ENCODE data around the gene DENND1A.

GRCh38 chr9:123643518-123643917 is 286.4 kb downstream of the DENND1A start:
- no peak for TF ChIP-seq POLR2A (IDR thresholded peaks at IDR 0.05; ENCODE audit: low read length)
- TF ChIP-seq GATA1 (IDR thresholded peaks at IDR 0.05; ENCODE audit: low read depth, low read length): no peak
